ENCODE results near the gene CLEC19A. TPM values are rescaled to one million over a fixed set of nuclear protein-coding genes. Genes with fewer than 3 reads are reported as not detected.

Gene CLEC19A
- total and polyA plus RNA-seq, 4 donors: not detected

GRCh38 chr16:19356024-19356952 is 70.8 kb downstream of the CLEC19A start:
- no peak for TF ChIP-seq REST (IDR thresholded peaks at IDR 0.05)
- no peak for TF ChIP-seq HNF4G (IDR thresholded peaks at IDR 0.05)
- TF ChIP-seq RAD21 (IDR thresholded peaks at IDR 0.05): no peak
- no peak for TF ChIP-seq MAX (IDR thresholded peaks at IDR 0.05)
- no peak for TF ChIP-seq FOXA2 (IDR thresholded peaks at IDR 0.05)
- TF ChIP-seq TAF1 (conservative IDR thresholded peaks at IDR 0.05): no peak
- TF ChIP-seq YY1 (IDR thresholded peaks at IDR 0.05): no peak
- no peak for TF ChIP-seq ZBTB33 (IDR thresholded peaks at IDR 0.05)
- TF ChIP-seq FOXA1 (IDR thresholded peaks at IDR 0.05): no peak
- TF ChIP-seq EGR1 (IDR thresholded peaks at IDR 0.05; ENCODE audit: low read depth in 2 of 2): no peak
- no peak for TF ChIP-seq NR2F2 (IDR thresholded peaks at IDR 0.05)
- H3K9ac ChIP-seq (ENCODE audit: low read depth in 1 of 2, low read length in 2 of 2): no peak overlapping the region
- H3K27me3 ChIP-seq (ENCODE audit: control insufficient read depth in 4 of 4, insufficient read depth in 4 of 4, low read length in 3 of 4): no peaks in the 10 kb centered on the region
- H3K4me3 ChIP-seq (ENCODE audit: low read depth in 1 of 3, low read length in 3 of 3): no peak overlapping the region
- no peaks in the 10 kb centered on the region for H3K36me3 ChIP-seq (ENCODE audit: control insufficient read depth in 4 of 4, insufficient read depth in 3 of 4, low read depth in 1 of 4, low read length in 3 of 4)
- no peaks in the 10 kb centered on the region for H3K4me1 ChIP-seq (ENCODE audit: control insufficient read depth in 4 of 4, insufficient read depth in 4 of 4, low read length in 3 of 4)
- DNase-seq (ENCODE audit: low spot score): no peak
- H3K9me3 ChIP-seq (ENCODE audit: control insufficient read depth in 4 of 4, low read length in 3 of 4): no peaks in the 10 kb centered on the region
- no peak overlapping the region for H3K27ac ChIP-seq (ENCODE audit: low read depth in 1 of 2, low read length in 2 of 2)
- WGBS: 63% methylated on average over 4 of the region's 4 CpGs

- Histone ChIP-seq H3K4me3 (ENCODE audit: low read depth in 1 of 3, low read length in 3 of 3) (no peak overlapping the region), H3K27ac (ENCODE audit: low read depth in 1 of 2, low read length in 2 of 2) (no peak overlapping the region), H3K9me3 (ENCODE audit: control insufficient read depth in 4 of 4, low read length in 3 of 4) (no peaks in the 10 kb centered on the region), H3K36me3 (ENCODE audit: control insufficient read depth in 4 of 4, insufficient read depth in 3 of 4, low read depth in 1 of 4, low read length in 3 of 4) (no peaks in the 10 kb centered on the region), H3K27me3 (ENCODE audit: control insufficient read depth in 4 of 4, insufficient read depth in 4 of 4, low read length in 3 of 4) (no peaks in the 10 kb centered on the region), H3K4me1 (ENCODE audit: control insufficient read depth in 4 of 4, insufficient read depth in 4 of 4, low read length in 3 of 4) (no peaks in the 10 kb centered on the region), H3K9ac (ENCODE audit: low read depth in 1 of 2, low read length in 2 of 2) (no peak overlapping the region)
- WGBS: 94% methylated on average over 2 of the region's 2 CpGs
- no peak for DNase-seq (ENCODE audit: low spot score)
- TF ChIP-seq ZBTB33 (IDR thresholded peaks at IDR 0.05) (no peak), NR2F2 (IDR thresholded peaks at IDR 0.05) (no peak), ATF3 (IDR thresholded peaks at IDR 0.05) (no peak), RAD21 (IDR thresholded peaks at IDR 0.05) (no peak), YY1 (IDR thresholded peaks at IDR 0.05) (no peak), MAX (IDR thresholded peaks at IDR 0.05) (no peak), TAF1 (conservative IDR thresholded peaks at IDR 0.05) (no peak), GABPA (IDR thresholded peaks at IDR 0.05 in 1 of 2, conservative IDR thresholded peaks at IDR 0.05 in 1 of 2) (no peak), FOXA1 (IDR thresholded peaks at IDR 0.05) (no peak), SP1 (IDR thresholded peaks at IDR 0.05) (no peak), REST (IDR thresholded peaks at IDR 0.05) (no peak), HNF4A (conservative IDR thresholded peaks at IDR 0.05) (no peak), JUND (IDR thresholded peaks at IDR 0.05) (no peak), FOXA2 (IDR thresholded peaks at IDR 0.05) (no peak), HNF4G (IDR thresholded peaks at IDR 0.05) (no peak)
These were observed 74.0 kb downstream of the CLEC19A start for GRCh38 chr16:19359556-19359955.

Data from liver (tissue), 9 donors.